HL-60 (cell line): ENCODE data around the gene PLXNB3.

Experiments used
- DNase-seq, 2 experiments: peaks; one replicate each; pipeline ENCODE4 v3.0.0-alpha.2; 2010 to 2020; ENCODE audit warnings: low read depth in 1 of 2, low spot score in 1 of 2
- H3K27ac ChIP-seq: fragments of 250-450 bp; sonication (Bioruptor Pico); replicated peaks from 2 replicates; pipeline ENCODE4 v1.5.1; 2020; ENCODE audit warnings: mild to moderate bottlenecking, moderate library complexity
- H3K27me3 ChIP-seq: fragments of 250-450 bp; sonication (Bioruptor Pico); 2 replicates; pipeline ENCODE4 v1.5.1; 2021; ENCODE audit warnings: mild to moderate bottlenecking, moderate library complexity; ENCODE audit not compliant: insufficient read depth, poor library complexity, severe bottlenecking
- H3K4me3 ChIP-seq: replicated peaks from 2 replicates; pipeline ENCODE4 v1.5.1; 2011; ENCODE audit warnings: mild to moderate bottlenecking, control low read depth, low read length; ENCODE audit not compliant: insufficient read depth
- GABPA ChIP-seq: IDR thresholded peaks from 2 replicates; pipeline ENCODE4 v1.6.1; 2012; ENCODE audit warnings: low read depth
- POLR2AphosphoS5 ChIP-seq: IDR thresholded peaks from 2 replicates; pipeline ENCODE4 v1.6.1; 2012; ENCODE audit warnings: low read depth
- SPI1 ChIP-seq: IDR thresholded peaks from 2 replicates; pipeline ENCODE4 v1.6.1; 2012; ENCODE audit warnings: low read depth, mild to moderate bottlenecking, borderline replicate concordance
- TF ChIP-seq, protein P1 (sequence below): IDR thresholded peaks from one replicate; pipeline ENCODE4 v1.5.1; 2011; ENCODE audit warnings: low read length, control low read depth, inconsistent platforms; ENCODE audit not compliant: insufficient read depth
- TF ChIP-seq, protein P2 (sequence below): IDR thresholded peaks from 2 replicates; pipeline ENCODE4 v1.6.1; 2012; ENCODE audit warnings: low read depth; ENCODE audit not compliant: insufficient replicate concordance

The PLXNB3 gene

DNA sequence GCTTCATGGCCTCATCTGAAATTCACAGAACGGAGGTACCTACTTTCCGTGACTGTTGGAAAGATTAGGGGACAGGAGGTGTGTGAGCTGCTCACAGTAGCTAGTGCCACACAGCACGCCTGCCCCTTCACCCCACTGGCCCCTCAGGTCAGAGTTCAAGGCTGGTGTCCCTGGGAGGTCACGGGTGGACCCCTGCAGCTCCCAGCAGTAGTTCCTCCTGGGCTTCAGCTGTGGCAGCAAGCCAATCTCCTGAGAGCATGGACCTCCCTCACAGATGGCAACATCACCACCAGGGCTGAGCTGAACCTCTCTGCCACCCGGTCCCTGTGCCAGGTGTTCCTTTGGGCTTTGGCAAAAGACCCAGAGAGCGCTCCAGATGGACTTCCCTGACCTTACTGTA lies 28.3 kb downstream of the PLXNB3 start:
- Histone ChIP-seq H3K4me3 (no peak overlapping the region), H3K27ac (no peak overlapping the region), H3K27me3 (no peaks in the 10 kb centered on the region)
- TF ChIP-seq SPI1 (no peak), GABPA (no peak)
- TF ChIP-seq, protein P1, sequence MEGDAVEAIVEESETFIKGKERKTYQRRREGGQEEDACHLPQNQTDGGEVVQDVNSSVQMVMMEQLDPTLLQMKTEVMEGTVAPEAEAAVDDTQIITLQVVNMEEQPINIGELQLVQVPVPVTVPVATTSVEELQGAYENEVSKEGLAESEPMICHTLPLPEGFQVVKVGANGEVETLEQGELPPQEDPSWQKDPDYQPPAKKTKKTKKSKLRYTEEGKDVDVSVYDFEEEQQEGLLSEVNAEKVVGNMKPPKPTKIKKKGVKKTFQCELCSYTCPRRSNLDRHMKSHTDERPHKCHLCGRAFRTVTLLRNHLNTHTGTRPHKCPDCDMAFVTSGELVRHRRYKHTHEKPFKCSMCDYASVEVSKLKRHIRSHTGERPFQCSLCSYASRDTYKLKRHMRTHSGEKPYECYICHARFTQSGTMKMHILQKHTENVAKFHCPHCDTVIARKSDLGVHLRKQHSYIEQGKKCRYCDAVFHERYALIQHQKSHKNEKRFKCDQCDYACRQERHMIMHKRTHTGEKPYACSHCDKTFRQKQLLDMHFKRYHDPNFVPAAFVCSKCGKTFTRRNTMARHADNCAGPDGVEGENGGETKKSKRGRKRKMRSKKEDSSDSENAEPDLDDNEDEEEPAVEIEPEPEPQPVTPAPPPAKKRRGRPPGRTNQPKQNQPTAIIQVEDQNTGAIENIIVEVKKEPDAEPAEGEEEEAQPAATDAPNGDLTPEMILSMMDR: no peak
- DNase-seq: no peak

DNA sequence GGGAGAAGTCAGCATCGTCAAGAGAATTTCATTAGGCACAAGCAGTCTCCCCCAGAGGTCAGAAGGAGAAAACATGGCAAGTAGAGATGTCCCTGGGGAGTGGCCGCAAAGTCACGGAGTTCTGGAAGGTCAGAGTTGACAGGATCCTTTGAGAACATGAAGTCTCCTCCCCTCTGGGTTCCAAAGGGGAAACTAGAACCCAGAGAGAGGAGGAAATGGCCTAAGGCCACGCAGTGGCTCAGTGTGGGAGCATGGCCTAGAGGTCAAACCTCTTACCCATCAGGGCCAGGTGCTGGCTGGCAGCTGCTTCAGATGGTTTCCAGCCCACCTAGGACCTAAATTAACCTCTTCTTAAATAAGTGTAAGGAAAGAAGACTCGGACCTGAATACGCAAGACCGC lies 29.2 kb downstream of the PLXNB3 start:
- Histone ChIP-seq H3K4me3 (peak overlapping the region; percentile 61), H3K27me3 (no peaks in the 10 kb centered on the region), H3K27ac (peak overlapping the region; percentile 97)
- TF ChIP-seq SPI1: no peak
- TF ChIP-seq GABPA: no peak
- TF ChIP-seq POLR2AphosphoS5: no peak
- TF ChIP-seq, protein P1: no peak
- DNase-seq: no peak

DNA sequence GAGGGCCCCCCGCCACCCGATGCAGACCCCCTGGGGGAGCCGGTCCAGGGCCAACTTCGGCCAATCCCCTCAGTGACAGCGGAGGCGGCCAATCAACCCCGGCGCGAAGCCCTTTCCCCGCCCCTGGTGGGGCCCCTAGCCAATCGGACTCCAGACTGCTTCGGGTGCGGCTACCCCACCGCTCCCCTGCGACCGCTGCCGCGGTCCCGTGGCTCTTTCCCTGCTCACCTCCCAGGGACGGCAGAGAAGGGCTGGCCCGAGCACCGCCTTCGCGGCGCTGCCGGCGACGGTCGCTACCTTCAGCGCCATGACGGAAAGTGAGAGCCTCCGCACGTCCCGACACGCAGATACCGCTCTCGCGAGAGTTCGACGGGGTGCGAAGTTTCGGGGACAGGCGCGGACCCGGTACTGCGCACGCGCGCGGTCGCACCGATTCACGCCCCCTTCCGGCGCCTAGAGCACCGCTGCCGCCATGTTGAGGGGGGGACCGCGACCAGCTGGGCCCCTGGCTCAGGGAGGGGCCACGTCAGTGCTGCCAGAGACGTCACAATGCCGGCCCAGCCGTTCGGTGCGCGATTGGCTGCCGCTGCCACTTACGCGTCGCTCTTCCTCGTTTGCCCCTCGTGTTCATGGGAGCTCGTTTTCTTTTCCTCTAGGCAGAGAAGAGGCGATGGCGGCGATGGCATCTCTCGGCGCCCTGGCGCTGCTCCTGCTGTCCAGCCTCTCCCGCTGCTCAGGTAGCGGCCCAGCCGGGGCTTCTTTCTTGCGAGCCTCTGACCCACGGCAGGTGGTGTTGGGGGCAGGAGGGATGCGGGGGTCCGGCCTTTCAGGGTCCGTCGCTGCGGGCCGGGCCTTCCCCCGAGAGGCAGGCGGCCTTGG lies 30.2 kb downstream of the PLXNB3 start, which contains the start of the genes IDH3G and SSR4:
IDH3G (minus strand) TSS at position 358 of the 879 bp plus-strand sequence; CDS start at position 309, 49 bp downstream.
SSR4 (plus strand) TSS at position 651 of the 879 bp plus-strand sequence; CDS start at position 671, 20 bp downstream.
- Histone ChIP-seq H3K27me3 (no peaks in the 10 kb centered on the region), H3K27ac (peak within 1 kb of the TSS; percentile 97), H3K4me3 (peak within 1 kb of the TSS; percentile 76)
- peak; percentile 62 for TF ChIP-seq POLR2AphosphoS5
- no peak for TF ChIP-seq SPI1
- DNase-seq: peak; percentile 89 to 90

DNA sequence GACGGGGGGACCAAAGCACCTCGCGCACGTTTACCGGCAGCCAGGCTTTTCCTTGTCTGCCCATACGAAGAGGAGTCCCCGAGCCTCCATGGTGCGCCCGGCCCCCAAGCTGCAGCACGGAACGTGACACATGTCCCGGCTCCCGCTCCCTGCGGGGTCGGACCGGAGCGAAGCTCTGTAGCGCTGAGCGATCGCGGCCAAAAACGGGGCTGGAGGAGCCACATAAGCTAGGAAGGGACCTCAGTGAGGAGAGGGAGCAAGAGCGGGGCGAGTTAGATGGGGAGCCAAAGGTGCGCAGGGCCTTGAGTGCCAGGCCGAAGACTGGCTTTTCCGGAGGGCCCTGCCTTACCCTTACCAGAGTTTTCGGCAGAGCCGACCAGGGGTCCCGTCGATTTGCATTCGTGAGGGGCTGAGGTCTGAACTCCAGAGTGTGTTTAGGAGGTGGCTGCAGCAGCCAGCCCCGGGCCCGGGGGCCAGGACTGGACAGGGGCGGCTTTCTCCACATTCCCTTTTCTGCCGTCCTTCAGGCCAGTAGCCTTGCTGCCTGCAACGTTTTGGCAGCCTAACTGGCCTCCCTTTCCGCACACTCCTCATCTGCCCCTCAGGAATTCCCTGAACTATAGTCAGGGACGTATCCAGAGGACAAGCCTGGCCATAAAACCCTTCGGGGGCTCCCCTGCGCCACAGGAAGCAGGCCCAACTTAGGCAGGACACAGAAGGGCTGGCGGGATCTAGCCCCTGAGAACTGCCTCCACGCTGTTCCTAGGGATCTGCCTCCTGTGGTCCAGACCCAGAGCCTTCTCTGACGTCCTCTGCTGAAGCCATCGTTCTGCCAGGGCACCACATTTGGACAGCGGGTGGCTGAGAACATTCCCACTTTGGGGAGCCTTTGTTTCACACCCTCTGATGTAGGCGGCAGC lies 31.1 kb downstream of the PLXNB3 start:
- no peaks in the 10 kb centered on the region for H3K27me3 ChIP-seq
- H3K27ac ChIP-seq: peak overlapping the region; percentile 97
- peak overlapping the region; percentile 76 for H3K4me3 ChIP-seq
- TF ChIP-seq, protein P2, sequence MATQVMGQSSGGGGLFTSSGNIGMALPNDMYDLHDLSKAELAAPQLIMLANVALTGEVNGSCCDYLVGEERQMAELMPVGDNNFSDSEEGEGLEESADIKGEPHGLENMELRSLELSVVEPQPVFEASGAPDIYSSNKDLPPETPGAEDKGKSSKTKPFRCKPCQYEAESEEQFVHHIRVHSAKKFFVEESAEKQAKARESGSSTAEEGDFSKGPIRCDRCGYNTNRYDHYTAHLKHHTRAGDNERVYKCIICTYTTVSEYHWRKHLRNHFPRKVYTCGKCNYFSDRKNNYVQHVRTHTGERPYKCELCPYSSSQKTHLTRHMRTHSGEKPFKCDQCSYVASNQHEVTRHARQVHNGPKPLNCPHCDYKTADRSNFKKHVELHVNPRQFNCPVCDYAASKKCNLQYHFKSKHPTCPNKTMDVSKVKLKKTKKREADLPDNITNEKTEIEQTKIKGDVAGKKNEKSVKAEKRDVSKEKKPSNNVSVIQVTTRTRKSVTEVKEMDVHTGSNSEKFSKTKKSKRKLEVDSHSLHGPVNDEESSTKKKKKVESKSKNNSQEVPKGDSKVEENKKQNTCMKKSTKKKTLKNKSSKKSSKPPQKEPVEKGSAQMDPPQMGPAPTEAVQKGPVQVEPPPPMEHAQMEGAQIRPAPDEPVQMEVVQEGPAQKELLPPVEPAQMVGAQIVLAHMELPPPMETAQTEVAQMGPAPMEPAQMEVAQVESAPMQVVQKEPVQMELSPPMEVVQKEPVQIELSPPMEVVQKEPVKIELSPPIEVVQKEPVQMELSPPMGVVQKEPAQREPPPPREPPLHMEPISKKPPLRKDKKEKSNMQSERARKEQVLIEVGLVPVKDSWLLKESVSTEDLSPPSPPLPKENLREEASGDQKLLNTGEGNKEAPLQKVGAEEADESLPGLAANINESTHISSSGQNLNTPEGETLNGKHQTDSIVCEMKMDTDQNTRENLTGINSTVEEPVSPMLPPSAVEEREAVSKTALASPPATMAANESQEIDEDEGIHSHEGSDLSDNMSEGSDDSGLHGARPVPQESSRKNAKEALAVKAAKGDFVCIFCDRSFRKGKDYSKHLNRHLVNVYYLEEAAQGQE: no peak
- no peak for DNase-seq

DNA sequence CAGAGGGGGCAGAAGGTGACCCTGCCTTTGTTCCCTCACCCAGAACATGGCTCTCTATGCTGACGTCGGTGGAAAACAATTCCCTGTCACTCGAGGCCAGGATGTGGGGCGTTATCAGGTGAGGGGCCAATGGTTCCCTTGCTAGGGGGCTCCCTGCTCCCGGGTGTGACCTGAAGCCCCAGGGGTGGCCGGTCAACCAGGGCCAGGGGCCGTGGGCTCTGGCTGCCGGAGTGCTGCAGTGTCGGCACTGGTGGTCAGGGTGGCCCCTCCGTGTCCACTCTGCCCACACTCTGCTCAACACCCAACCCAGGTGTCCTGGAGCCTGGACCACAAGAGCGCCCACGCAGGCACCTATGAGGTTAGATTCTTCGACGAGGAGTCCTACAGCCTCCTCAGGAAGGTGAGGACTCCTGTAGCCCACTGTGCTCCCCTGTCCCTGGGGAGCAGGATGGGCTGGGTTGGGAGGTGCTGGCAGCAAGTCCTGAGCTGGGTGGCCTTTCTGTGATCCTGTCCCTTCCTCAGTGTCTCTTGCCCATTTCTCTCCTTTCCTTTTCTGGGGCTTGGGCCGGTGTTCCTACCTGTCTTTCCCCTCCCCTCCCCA lies 33.5 kb downstream of the PLXNB3 start:
- no peak for DNase-seq
- TF ChIP-seq, protein P1: no peak
- TF ChIP-seq SPI1 (no peak), POLR2AphosphoS5 (no peak), GABPA (no peak)
- TF ChIP-seq, protein P2: no peak
- H3K4me3 ChIP-seq: no peak overlapping the region
- no peak overlapping the region for H3K27ac ChIP-seq
- H3K27me3 ChIP-seq: no peaks in the 10 kb centered on the region
